Esophagus (tissue), 2 donors: ENCODE results near the gene MED4. TPM values are rescaled to one million over a fixed set of nuclear protein-coding genes. Genes with fewer than 3 reads are reported as not detected.
A peak's percentile ranks its signal among the peaks of the same experiment; 100 is the strongest.

Experiments
- H3K27ac ChIP-seq, 2 donors: one replicate each; pipeline ENCODE4 v1.5.1; 2013; ENCODE audit warnings: low read depth in 2 of 2, mild to moderate bottlenecking in 2 of 2, inconsistent platforms in 1 of 2, low read length in 1 of 2, moderate library complexity in 1 of 2
- H3K27me3 ChIP-seq, 2 donors: one replicate each; pipeline ENCODE4 v1.6.1; 2013; ENCODE audit warnings: low read length in 2 of 2, control low read depth in 1 of 2, mild to moderate bottlenecking in 1 of 2; ENCODE audit not compliant: insufficient read depth in 2 of 2, control insufficient read depth in 1 of 2
- H3K36me3 ChIP-seq, 2 donors: one replicate each; pipeline ENCODE4 v1.6.1; 2013; ENCODE audit warnings: low read length in 1 of 2; ENCODE audit not compliant: control insufficient read depth in 2 of 2, insufficient read depth in 2 of 2
- H3K4me1 ChIP-seq, 2 donors: one replicate each; pipeline ENCODE4 v1.6.1; 2013; ENCODE audit warnings: low read length in 1 of 2; ENCODE audit not compliant: control insufficient read depth in 2 of 2, insufficient read depth in 2 of 2
- H3K4me3 ChIP-seq, 2 donors: one replicate each; pipeline ENCODE4 v1.5.1; 2013; ENCODE audit warnings: low read length in 2 of 2, mild to moderate bottlenecking in 2 of 2, low read depth in 1 of 2, moderate library complexity in 1 of 2
- H3K9me3 ChIP-seq, 2 donors: one replicate each; pipeline ENCODE4 v1.6.1; 2013; ENCODE audit warnings: mild to moderate bottlenecking in 2 of 2, low read depth in 1 of 2, low read length in 1 of 2, moderate library complexity in 1 of 2; ENCODE audit not compliant: control insufficient read depth in 2 of 2, insufficient read depth in 1 of 2
- WGBS, 2 donors: extraction: QIAGEN DNeasy Blood & Tissue Kit; methylation state at CpG; one replicate each; pipeline ENCODE4 v1.1.7; 2013; 5-methylcytosine and 5-hydroxymethylcytosine counted together
- polyA plus RNA-seq, 2 donors: library from polyadenylated mRNA; stranded (reverse); fragments of 200-250 nt; gene quantifications; one replicate each; pipeline ENCODE4 v1.2.3, GENCODE V29; 2013
- donor health status: healthy with polysubstance abuse.
- donor health status: Bipolar disorder and iron deficiency.

MED4 gene
- polyA plus RNA-seq, 2 donors: 48.9 to 49.7 TPM

DNA sequence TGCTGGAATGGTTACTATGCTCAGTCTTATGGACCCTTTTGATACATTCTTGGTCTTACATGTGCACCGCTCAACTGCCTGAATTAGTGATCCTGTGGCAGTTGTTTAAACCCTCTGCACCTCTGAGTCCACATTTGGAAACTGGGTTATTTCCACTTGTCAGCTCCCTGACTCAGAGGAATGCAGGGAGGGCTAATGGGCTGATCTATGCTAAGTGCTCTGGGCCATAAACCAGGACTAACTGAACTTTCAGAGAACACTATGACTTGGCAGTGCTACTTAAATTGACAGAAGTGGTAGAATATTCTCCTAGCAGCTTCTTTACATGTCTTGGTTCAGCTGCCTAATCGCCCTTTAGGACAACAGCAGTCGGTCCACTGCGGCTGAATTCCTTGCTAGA, 26.8 kb upstream of the MED4 start:
- Histone ChIP-seq H3K4me1 (peaks cover 0 to 6% of the 10 kb centered on the region in 2 donors), H3K27ac (no peak overlapping the region)

DNA sequence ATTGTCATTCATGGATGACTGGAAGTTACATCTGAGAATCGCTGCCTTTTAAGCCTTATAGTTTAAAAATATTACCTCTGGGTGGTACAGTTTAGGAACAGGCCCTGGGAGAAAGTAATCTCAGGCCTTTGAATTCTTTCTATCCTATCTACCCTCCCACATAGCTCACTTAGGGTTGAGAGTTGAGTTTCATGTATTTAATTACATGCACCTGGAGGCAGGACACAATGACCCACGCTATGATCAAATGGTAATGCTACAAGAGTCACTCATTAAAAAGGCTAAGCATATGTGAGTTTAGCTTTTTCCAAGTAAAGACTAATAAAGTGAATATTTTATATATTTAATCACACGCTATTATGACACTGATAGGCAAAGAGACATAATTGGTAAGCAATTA, 25.3 kb upstream of the MED4 start:
- Histone ChIP-seq H3K4me1 (peaks cover 0 to 6% of the 10 kb centered on the region in 2 donors), H3K27ac (no peak overlapping the region), H3K9me3 (no peaks in the 10 kb centered on the region), H3K36me3 (no peaks in the 10 kb centered on the region), H3K27me3 (no peaks in the 10 kb centered on the region), H3K4me3 (no peak overlapping the region)
- whole genome bisulfite sequencing, 2 donors: 84 to 92% methylated on average over 3 of the region's 3 CpGs

More for the DNA sequence above, 26.8 kb upstream of the MED4 start:
- H3K9me3 ChIP-seq: no peaks in the 10 kb centered on the region
- H3K36me3 ChIP-seq: no peaks in the 10 kb centered on the region
- H3K27me3 ChIP-seq: no peaks in the 10 kb centered on the region
- 89 to 95% methylated on average over 4 of the region's 4 CpGs for WGBS, 2 donors
- no peak overlapping the region for H3K4me3 ChIP-seq

GRCh38 chr13:48118030-48118429, 23.1 kb upstream of the MED4 start:
- no peaks in the 10 kb centered on the region for H3K36me3 ChIP-seq
- H3K9me3 ChIP-seq: no peaks in the 10 kb centered on the region
- H3K4me1 ChIP-seq: no peaks in the 10 kb centered on the region
- H3K27me3 ChIP-seq: no peaks in the 10 kb centered on the region
- no peak overlapping the region for H3K4me3 ChIP-seq
- H3K27ac ChIP-seq: no peak overlapping the region
- 86 to 92% methylated on average over 5 of the region's 5 CpGs for WGBS, 2 donors

DNA sequence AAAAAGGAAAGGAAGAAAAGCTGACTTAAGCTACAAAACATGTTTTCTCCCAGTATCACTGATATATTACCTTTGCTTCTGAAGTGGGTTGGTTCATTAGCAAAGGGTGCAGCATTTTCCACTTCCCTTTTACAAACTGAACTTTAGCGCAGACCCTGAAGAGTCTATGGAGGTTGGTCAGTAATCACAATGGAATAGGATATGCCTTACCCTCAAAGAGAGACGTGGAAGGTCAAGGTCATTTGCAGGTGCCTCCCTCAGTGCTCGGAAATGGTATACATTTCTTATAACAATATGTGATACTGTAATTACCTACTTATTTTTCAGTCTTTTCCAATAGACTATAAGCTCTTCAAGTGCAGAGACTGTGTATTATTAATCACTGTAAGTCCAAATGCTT, 21.9 kb upstream of the MED4 start:
- H3K27ac ChIP-seq: no peak overlapping the region
- H3K4me1 ChIP-seq: no peaks in the 10 kb centered on the region
- H3K9me3 ChIP-seq: no peaks in the 10 kb centered on the region
- H3K36me3 ChIP-seq: no peaks in the 10 kb centered on the region
- no peak overlapping the region for H3K4me3 ChIP-seq
- WGBS, 2 donors: 56 to 63% methylated on average over 3 of the region's 3 CpGs
- no peaks in the 10 kb centered on the region for H3K27me3 ChIP-seq

DNA sequence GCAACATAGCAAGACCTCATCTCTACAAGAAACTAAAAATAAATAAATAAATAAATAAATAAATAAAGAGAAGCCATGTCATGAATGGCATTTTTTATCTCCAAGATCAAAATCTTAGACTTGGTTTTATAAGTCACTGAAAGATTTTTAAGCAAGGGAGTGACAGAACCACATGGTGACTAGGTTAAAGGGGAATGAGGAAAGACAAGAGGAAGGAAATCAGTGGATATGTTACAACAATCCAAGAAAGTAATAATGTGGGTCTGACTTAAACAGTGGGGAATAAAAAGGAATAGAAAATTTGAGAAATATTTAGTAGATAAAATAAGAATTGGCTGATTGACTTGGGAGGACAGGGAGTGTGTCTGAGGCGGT, 18.8 kb upstream of the MED4 start:
- H3K4me3 ChIP-seq: no peak overlapping the region
- no peaks in the 10 kb centered on the region for H3K27me3 ChIP-seq
- no peaks in the 10 kb centered on the region for H3K4me1 ChIP-seq
- H3K27ac ChIP-seq: no peak overlapping the region
- WGBS, 2 donors: 96 to 100% methylated on average over 1 of the region's 1 CpG
- no peaks in the 10 kb centered on the region for H3K36me3 ChIP-seq
- no peaks in the 10 kb centered on the region for H3K9me3 ChIP-seq

DNA sequence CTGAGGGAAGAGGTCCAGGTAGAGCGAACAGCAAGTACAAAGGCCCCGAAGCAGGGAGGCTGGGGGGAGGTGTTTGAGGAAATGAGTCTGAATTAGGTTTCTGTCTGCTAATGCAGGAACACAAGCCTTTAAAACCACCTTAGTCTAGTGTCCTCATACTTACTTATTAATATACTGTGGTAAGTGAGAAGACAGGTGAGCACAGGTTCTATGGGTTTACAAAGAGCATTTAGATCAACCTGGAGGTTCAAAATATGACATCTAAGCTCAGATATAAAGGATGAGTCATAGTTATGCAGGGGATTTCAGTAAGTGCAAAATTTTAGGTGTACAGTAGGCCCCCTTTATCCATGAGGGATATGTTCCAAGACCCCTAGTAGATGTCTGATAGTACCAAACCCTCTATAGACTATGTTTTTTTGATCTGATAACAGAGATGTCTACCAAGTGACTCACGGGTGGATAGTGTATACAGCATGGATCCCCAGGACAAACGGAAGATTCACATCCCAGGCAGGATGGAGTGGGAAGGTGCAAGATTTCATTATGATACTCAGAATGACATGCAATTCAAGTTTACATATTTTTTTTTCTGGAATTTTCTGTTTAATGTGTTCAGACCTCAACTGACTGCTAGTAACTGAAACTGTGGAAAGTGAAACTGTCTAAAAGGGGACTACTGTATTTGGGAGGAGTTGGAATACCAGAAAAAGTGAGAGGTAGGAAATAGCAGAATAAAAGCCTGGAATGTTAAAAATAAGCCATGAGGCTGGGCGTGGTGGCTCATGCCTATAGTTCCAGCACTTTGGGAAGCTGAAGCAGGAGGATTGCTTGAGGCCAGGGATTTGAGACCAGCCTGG, 18.2 kb upstream of the MED4 start:
- Histone ChIP-seq H3K4me1 (no peaks in the 10 kb centered on the region), H3K27me3 (no peaks in the 10 kb centered on the region), H3K9me3 (no peaks in the 10 kb centered on the region), H3K27ac (no peak overlapping the region), H3K4me3 (no peak overlapping the region), H3K36me3 (no peaks in the 10 kb centered on the region)
- WGBS, 2 donors: 75 to 77% methylated on average over 5 of the region's 5 CpGs

DNA sequence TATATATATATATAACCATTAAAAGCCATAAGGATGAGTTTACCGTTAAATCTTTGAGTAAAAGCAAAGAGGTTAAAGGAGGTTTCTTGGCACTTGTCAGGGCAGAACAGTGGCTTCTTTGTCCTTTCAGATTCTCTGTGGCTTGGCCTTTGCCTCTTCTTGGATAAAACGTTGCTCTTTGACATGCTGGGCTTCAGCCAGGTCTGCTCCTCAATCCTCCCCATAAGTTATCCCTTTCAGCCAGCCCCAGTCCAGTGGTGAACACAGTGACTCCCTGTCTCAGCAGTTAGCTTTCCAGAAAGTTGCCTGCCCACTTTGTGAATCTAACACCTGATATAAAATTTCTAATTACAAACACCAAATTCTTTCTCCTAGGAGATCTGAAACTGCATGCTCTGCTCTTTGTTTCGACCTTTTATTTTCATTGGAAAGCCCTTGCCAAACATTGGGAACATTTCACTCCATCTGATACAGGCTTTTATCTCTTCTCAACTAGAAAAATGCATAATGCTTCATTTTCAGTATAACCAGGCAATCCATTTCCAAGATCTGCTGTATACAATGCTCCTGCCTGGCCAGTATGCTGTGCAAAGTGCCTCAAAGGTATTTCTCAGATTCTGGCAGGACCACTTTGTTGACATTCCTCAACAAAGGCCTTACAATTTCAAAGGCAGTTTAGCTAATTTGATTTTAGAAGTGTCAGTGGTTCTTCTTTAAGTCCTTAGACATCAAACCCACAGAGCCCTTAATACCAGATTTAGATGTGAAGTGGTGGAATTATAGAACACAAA, 16.2 kb upstream of the MED4 start:
- H3K27me3 ChIP-seq: no peaks in the 10 kb centered on the region
- H3K4me3 ChIP-seq: no peak overlapping the region
- 31 to 45% methylated on average over 3 of the region's 3 CpGs for WGBS, 2 donors
- no peaks in the 10 kb centered on the region for H3K4me1 ChIP-seq
- H3K36me3 ChIP-seq: no peaks in the 10 kb centered on the region
- no peaks in the 10 kb centered on the region for H3K9me3 ChIP-seq
- H3K27ac ChIP-seq: peak overlapping the region in 1 of 2 donors; percentile 8

GRCh38 chr13:48110132-48110868, 15.4 kb upstream of the MED4 start:
- H3K27ac ChIP-seq: no peak overlapping the region
- H3K9me3 ChIP-seq: no peaks in the 10 kb centered on the region
- WGBS, 2 donors: 52 to 62% methylated on average over 3 of the region's 3 CpGs
- H3K4me3 ChIP-seq: no peak overlapping the region
- H3K27me3 ChIP-seq: no peaks in the 10 kb centered on the region
- no peaks in the 10 kb centered on the region for H3K36me3 ChIP-seq
- H3K4me1 ChIP-seq: no peaks in the 10 kb centered on the region

- H3K27ac ChIP-seq: no peak overlapping the region
- no peaks in the 10 kb centered on the region for H3K27me3 ChIP-seq
- H3K36me3 ChIP-seq: no peaks in the 10 kb centered on the region
- WGBS, 2 donors: 63 to 76% methylated on average over 4 of the region's 4 CpGs
- no peak overlapping the region for H3K4me3 ChIP-seq
- no peaks in the 10 kb centered on the region for H3K4me1 ChIP-seq
- no peaks in the 10 kb centered on the region for H3K9me3 ChIP-seq
These were observed 13.2 kb upstream of the MED4 start for GRCh38 chr13:48108106-48108505.
